Measurements from ENCODE around the gene SDC3.

Gene SDC3

GRCh38 chr1:30887485-30888315, 20.9 kb downstream of the SDC3 start:
- DNase-seq: no peak

- DNase-seq: no peak
Measured at GRCh38 chr1:30886710-30887428, 21.7 kb downstream of the SDC3 start.

GRCh38 chr1:30885570-30886522, 22.7 kb downstream of the SDC3 start:
- no peak for DNase-seq

- DNase-seq: no peak
Measured at GRCh38 chr1:30884723-30885122, 23.8 kb downstream of the SDC3 start.

- DNase-seq: no peak
Measured at GRCh38 chr1:30883389-30884172, 25.0 kb downstream of the SDC3 start.

GRCh38 chr1:30882678-30883388, 25.7 kb downstream of the SDC3 start:
- no peak for DNase-seq

- DNase-seq: no peak
Measured at GRCh38 chr1:30881319-30882181, 27.0 kb downstream of the SDC3 start.

- no peak for DNase-seq
Measured at GRCh38 chr1:30880678-30881318, 27.8 kb downstream of the SDC3 start.

- no peak for DNase-seq
Measured at GRCh38 chr1:30879940-30880677, 28.4 kb downstream of the SDC3 start.

- no peak for DNase-seq
Measured at GRCh38 chr1:30879126-30879786, 29.3 kb downstream of the SDC3 start.

GRCh38 chr1:30878559-30878958, 30.0 kb downstream of the SDC3 start:
- no peak for DNase-seq

- DNase-seq: no peak
Measured at GRCh38 chr1:30878016-30878415, 30.5 kb downstream of the SDC3 start.

GRCh38 chr1:30877205-30877912, 31.2 kb downstream of the SDC3 start:
- DNase-seq: no peak

GRCh38 chr1:30876451-30877204, 31.9 kb downstream of the SDC3 start:
- no peak for DNase-seq

GRCh38 chr1:30875916-30876315, 32.6 kb downstream of the SDC3 start:
- DNase-seq: no peak

GRCh38 chr1:30875197-30875596, 33.4 kb downstream of the SDC3 start:
- no peak for DNase-seq

GRCh38 chr1:30874176-30874575, 34.4 kb downstream of the SDC3 start:
- no peak for DNase-seq

GRCh38 chr1:30872948-30873263, 35.7 kb downstream of the SDC3 start:
- no peak for DNase-seq
